Endodermal cell (in vitro differentiated cells): Measurements from ENCODE around the gene IGFBP1. TPM values are rescaled to one million over a fixed set of nuclear protein-coding genes. Genes with fewer than 3 reads are reported as not detected.

Experiments used
- DNase-seq: peaks from one replicate; pipeline ENCODE4 v3.0.0-alpha.2; 2017
- H3K27ac ChIP-seq: 2 replicates; pipeline ENCODE4 v1.5.1; 2013; ENCODE audit warnings: mild to moderate bottlenecking, low read depth, low read length, moderate library complexity
- H3K27me3 ChIP-seq: 2 replicates; pipeline ENCODE4 v1.6.1; 2013; ENCODE audit warnings: mild to moderate bottlenecking, low read length, moderate library complexity; ENCODE audit not compliant: insufficient read depth, control insufficient read depth, poor library complexity, severe bottlenecking
- H3K36me3 ChIP-seq: 2 replicates; pipeline ENCODE4 v1.7.0; 2013; ENCODE audit warnings: mild to moderate bottlenecking, low read length, moderate library complexity; ENCODE audit not compliant: control insufficient read depth, insufficient read depth
- H3K4me1 ChIP-seq: one replicate; pipeline ENCODE4 v1.7.0; 2013; ENCODE audit warnings: low read length; ENCODE audit not compliant: control insufficient read depth, insufficient read depth
- H3K4me3 ChIP-seq: 2 replicates; pipeline ENCODE4 v1.5.1; 2013; ENCODE audit warnings: mild to moderate bottlenecking, low read length, moderate library complexity
- H3K9ac ChIP-seq: 2 replicates; pipeline ENCODE4 v1.6.1; 2013; ENCODE audit warnings: mild to moderate bottlenecking, low read length, moderate library complexity; ENCODE audit not compliant: poor library complexity, severe bottlenecking; ENCODE audit errors: extremely low read depth
- H3K9me3 ChIP-seq: 2 replicates; pipeline ENCODE4 v1.6.1; 2013; ENCODE audit warnings: mild to moderate bottlenecking, low read length, moderate library complexity; ENCODE audit not compliant: control insufficient read depth
- H3K27ac Mint-ChIP-seq: 2 replicates; pipeline ENCODE4 v1.8.0; 2020; ENCODE audit warnings: mixed read lengths
- H3K27me3 Mint-ChIP-seq: 2 replicates; pipeline ENCODE4 v1.8.0; 2021; ENCODE audit warnings: mild to moderate bottlenecking, mixed read lengths; ENCODE audit not compliant: insufficient read depth
- H3K36me3 Mint-ChIP-seq: 2 replicates; pipeline ENCODE4 v1.8.0; 2020; ENCODE audit warnings: low read depth, mixed read lengths
- H3K4me1 Mint-ChIP-seq: 2 replicates; pipeline ENCODE4 v1.8.0; 2020; ENCODE audit warnings: mixed read lengths
- H3K4me3 Mint-ChIP-seq: 2 replicates; pipeline ENCODE4 v1.8.0; 2020; ENCODE audit warnings: mild to moderate bottlenecking, moderate library complexity, mixed read lengths
- H3K9me3 Mint-ChIP-seq: 2 replicates; pipeline ENCODE4 v1.8.0; 2020; ENCODE audit warnings: mild to moderate bottlenecking, mixed read lengths
- WGBS, 2 experiments: methylation state at CpG; one replicate each; pipeline versions ENCODE4 v1.1.5 to v1.1.7; 2013; ENCODE audit warnings: missing lambda C conversion rate in 2 of 2, mixed read lengths in 1 of 2; ENCODE audit not compliant: insufficient coverage in 1 of 2, insufficient read length in 1 of 2; 5-methylcytosine and 5-hydroxymethylcytosine counted together
- total RNA-seq, 2 donors: library from RNA; stranded (reverse); fragmentation: NEBNext Ultra II Directional in 1 of 2; extraction: Animal tissue kit (Norgen Biotek cat#: 25700) in 1 of 2; gene quantifications; 2 replicates in 1 of 2; 3 replicates in 1 of 2; pipeline ENCODE4 v1.2.1, GENCODE V29; 2021
- TF ChIP-seq, protein P1 (sequence below): fragments of 200-600 bp; sonication (generic); conservative IDR thresholded peaks from 2 replicates; pipeline ENCODE4 v1.5.0; 2021; ENCODE audit warnings: antibody characterized with exemption, mild to moderate bottlenecking

Gene IGFBP1
- total RNA-seq, 2 donors from 2014 or later, result not detected

DNA sequence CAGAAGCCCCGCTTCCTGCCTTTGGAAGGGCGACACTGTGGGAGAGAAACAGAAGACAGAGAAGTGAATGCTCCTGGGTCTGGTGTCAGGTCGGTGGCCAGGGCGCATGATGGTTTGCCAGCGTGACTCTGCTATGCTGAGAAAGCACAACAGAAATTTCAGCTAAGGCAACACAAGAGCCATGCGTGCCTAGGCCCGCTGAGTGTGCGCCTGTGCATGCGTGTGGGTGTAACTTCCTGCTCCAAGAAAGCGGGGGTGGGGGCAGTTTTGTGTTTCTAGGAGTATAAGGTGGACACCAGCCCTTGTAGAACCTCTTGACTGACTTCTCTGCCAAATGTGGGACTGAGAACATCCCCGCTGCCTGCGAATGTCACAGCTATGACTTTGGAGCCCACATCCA is 26.6 kb downstream of the IGFBP1 start:
- 91 to 97% methylated on average over 7 to 12 of the region's 12 CpGs for WGBS, 2 experiments
- TF ChIP-seq, protein P1, sequence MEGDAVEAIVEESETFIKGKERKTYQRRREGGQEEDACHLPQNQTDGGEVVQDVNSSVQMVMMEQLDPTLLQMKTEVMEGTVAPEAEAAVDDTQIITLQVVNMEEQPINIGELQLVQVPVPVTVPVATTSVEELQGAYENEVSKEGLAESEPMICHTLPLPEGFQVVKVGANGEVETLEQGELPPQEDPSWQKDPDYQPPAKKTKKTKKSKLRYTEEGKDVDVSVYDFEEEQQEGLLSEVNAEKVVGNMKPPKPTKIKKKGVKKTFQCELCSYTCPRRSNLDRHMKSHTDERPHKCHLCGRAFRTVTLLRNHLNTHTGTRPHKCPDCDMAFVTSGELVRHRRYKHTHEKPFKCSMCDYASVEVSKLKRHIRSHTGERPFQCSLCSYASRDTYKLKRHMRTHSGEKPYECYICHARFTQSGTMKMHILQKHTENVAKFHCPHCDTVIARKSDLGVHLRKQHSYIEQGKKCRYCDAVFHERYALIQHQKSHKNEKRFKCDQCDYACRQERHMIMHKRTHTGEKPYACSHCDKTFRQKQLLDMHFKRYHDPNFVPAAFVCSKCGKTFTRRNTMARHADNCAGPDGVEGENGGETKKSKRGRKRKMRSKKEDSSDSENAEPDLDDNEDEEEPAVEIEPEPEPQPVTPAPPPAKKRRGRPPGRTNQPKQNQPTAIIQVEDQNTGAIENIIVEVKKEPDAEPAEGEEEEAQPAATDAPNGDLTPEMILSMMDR, result no peak
- H3K4me1 Mint-ChIP-seq, result no peaks in the 10 kb centered on the region
- H3K27ac Mint-ChIP-seq, result no peak overlapping the region
- H3K9me3 Mint-ChIP-seq, result no peaks in the 10 kb centered on the region
- no peaks in the 10 kb centered on the region for H3K36me3 Mint-ChIP-seq
- DNase-seq, result peak; percentile 28
- no peaks in the 10 kb centered on the region for H3K9me3 ChIP-seq
- H3K4me3 ChIP-seq, result no peak overlapping the region
- H3K36me3 ChIP-seq, result peaks cover 4% of the 10 kb centered on the region
- H3K4me1 ChIP-seq, result no peaks in the 10 kb centered on the region
- H3K27me3 ChIP-seq, result peaks cover 37% of the 10 kb centered on the region
- H3K27me3 Mint-ChIP-seq, result peaks cover 49% of the 10 kb centered on the region
- no peak overlapping the region for H3K27ac ChIP-seq
- H3K4me3 Mint-ChIP-seq, result no peak overlapping the region
- no peak overlapping the region for H3K9ac ChIP-seq

DNA sequence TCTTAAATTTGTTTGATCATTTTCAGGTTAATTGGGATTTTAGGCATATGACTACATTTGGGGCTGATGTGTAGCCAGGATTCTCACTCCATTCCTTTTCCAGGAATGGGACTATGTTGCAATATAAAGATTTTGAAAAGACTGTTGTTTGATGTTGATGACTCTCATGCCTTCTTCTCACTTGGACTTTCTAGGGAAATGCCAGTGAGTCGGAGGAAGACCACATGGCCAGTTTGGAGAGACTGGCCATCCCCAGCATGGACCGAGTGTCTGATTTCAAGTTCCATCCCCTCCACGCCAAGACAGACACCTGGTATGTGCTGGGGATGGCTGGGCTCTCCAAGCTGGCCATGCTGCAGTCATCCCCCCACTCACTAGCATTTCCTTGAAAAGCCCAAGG is 27.3 kb downstream of the IGFBP1 start:
- TF ChIP-seq, protein P1, result no peak
- no peak for DNase-seq
- Mint-ChIP-seq H3K4me3 (no peak overlapping the region), H3K27me3 (peaks cover 53% of the 10 kb centered on the region), H3K9me3 (no peaks in the 10 kb centered on the region), H3K36me3 (no peaks in the 10 kb centered on the region), H3K27ac (no peak overlapping the region), H3K4me1 (peaks cover 3% of the 10 kb centered on the region)
- Histone ChIP-seq H3K4me1 (no peaks in the 10 kb centered on the region), H3K36me3 (peaks cover 4% of the 10 kb centered on the region), H3K9me3 (no peaks in the 10 kb centered on the region), H3K4me3 (no peak overlapping the region), H3K27ac (no peak overlapping the region), H3K27me3 (peaks cover 43% of the 10 kb centered on the region), H3K9ac (no peak overlapping the region)
- WGBS, 2 experiments, result 95% methylated on average over 3 of the region's 3 CpGs; no CpG with 5 or more reads in 1 of the 2 experiments

DNA sequence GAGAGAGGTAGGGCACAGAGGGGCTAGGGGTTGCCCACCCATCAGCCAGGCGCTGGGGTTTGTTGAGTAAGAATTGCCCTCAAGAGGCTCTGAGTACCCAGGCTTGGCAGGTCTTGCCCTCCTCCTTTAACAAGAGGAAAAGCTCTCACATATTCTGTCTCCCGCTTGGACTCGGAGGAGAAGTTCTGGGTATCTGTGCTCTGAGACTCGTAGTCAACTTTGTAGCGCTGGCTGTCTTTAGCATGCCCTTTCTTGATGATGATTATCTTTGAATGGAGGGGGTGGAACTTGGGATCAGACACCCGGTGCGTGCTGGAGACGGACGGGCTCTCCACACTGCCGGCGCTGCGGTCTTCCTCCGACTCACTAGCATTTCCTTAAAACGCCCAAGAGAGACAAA is 28.8 kb downstream of the IGFBP1 start:
- no peak overlapping the region for H3K27ac Mint-ChIP-seq
- H3K4me3 ChIP-seq, result no peak overlapping the region
- no peaks in the 10 kb centered on the region for H3K9me3 Mint-ChIP-seq
- H3K36me3 ChIP-seq, result peaks cover 4% of the 10 kb centered on the region
- H3K9me3 ChIP-seq, result no peaks in the 10 kb centered on the region
- H3K4me3 Mint-ChIP-seq, result no peak overlapping the region
- peaks cover 61% of the 10 kb centered on the region for H3K27me3 Mint-ChIP-seq
- no peaks in the 10 kb centered on the region for H3K36me3 Mint-ChIP-seq
- H3K27ac ChIP-seq, result no peak overlapping the region
- no peak overlapping the region for H3K9ac ChIP-seq
- peaks cover 5% of the 10 kb centered on the region for H3K4me1 Mint-ChIP-seq
- 86 to 94% methylated on average over 3 to 14 of the region's 14 CpGs for WGBS, 2 experiments
- TF ChIP-seq, protein P1, result no peak
- no peaks in the 10 kb centered on the region for H3K4me1 ChIP-seq
- no peak for DNase-seq
- peaks cover 55% of the 10 kb centered on the region for H3K27me3 ChIP-seq
